ENCODE data around the gene ZNF48. TPM values are rescaled to one million over a fixed set of nuclear protein-coding genes. Genes with fewer than 3 reads are reported as not detected.

The ZNF48 gene
- total RNA-seq, 2 donors from 2014 or later = 6.5 to 6.8 TPM

- H3K4me1 ChIP-seq = no peaks in the 10 kb centered on the region
- H3K27ac ChIP-seq = peak overlapping the region; percentile 70
- intact Hi-C loops (cut with DNase I) = no loop called here
- H3K36me3 ChIP-seq = no peaks in the 10 kb centered on the region
- no peaks in the 10 kb centered on the region for H3K9me3 ChIP-seq
- H3K9ac ChIP-seq (ENCODE audit: low read depth in 2 of 2, low read length in 2 of 2) = peak overlapping the region; percentile 61 to 89
- no peaks in the 10 kb centered on the region for H3K27me3 ChIP-seq
- no peak for DNase-seq
- TF ChIP-seq CTCF (IDR thresholded peaks at IDR 0.05) = no peak
- peak overlapping the region; percentile 62 for H3K4me3 ChIP-seq
Observed at GRCh38 chr16:30406795-30407101, 11.5 kb downstream of the ZNF48 start.

- intact Hi-C loops (cut with DNase I) = no loop called here
- Histone ChIP-seq H3K9ac (ENCODE audit: low read depth in 2 of 2, low read length in 2 of 2) (peak within 1 kb of the TSS; percentile 75 to 89), H3K27me3 (no peaks in the 10 kb centered on the region), H3K4me1 (no peaks in the 10 kb centered on the region), H3K4me3 (peak within 1 kb of the TSS; percentile 62), H3K36me3 (no peaks in the 10 kb centered on the region), H3K27ac (peak within 1 kb of the TSS; percentile 70), H3K9me3 (no peaks in the 10 kb centered on the region)
- DNase-seq = peak; percentile 97
- no peak for TF ChIP-seq CTCF (IDR thresholded peaks at IDR 0.05)
Observed at GRCh38 chr16:30407102-30407803, 12.0 kb downstream of the ZNF48 start, which contains the start of gene ZNF771. TSS of gene ZNF771 (plus strand) at chr16:30407606. CDS start at chr16:30408054, 448 bp downstream.

- no peaks in the 10 kb centered on the region for H3K27me3 ChIP-seq
- peak overlapping the region; percentile 70 for H3K27ac ChIP-seq
- peak overlapping the region; percentile 62 for H3K4me3 ChIP-seq
- H3K36me3 ChIP-seq = no peaks in the 10 kb centered on the region
- peak overlapping the region; percentile 75 to 89 for H3K9ac ChIP-seq (ENCODE audit: low read depth in 2 of 2, low read length in 2 of 2)
- no peak for DNase-seq
- H3K4me1 ChIP-seq = no peaks in the 10 kb centered on the region
- intact Hi-C loops (cut with DNase I) = no loop called here
- TF ChIP-seq CTCF (IDR thresholded peaks at IDR 0.05) = no peak
- no peaks in the 10 kb centered on the region for H3K9me3 ChIP-seq
Observed at GRCh38 chr16:30407804-30408534, 12.7 kb downstream of the ZNF48 start.

- Histone ChIP-seq H3K9ac (ENCODE audit: low read depth in 2 of 2, low read length in 2 of 2) (peak overlapping the region in 1 of 2 donors; percentile 63), H3K27me3 (no peaks in the 10 kb centered on the region), H3K36me3 (no peaks in the 10 kb centered on the region), H3K9me3 (no peaks in the 10 kb centered on the region), H3K27ac (peak overlapping the region; percentile 25), H3K4me3 (no peak overlapping the region), H3K4me1 (no peaks in the 10 kb centered on the region)
- TF ChIP-seq CTCF (IDR thresholded peaks at IDR 0.05) = peak; percentile 93
- intact Hi-C loops (cut with DNase I) = loop anchor here (10.0 kb wide), 1 partner anchor 315 kb away; the partner anchor contains the start of genes TBX6 and YPEL3
- DNase-seq = peak; percentile 98
Observed at GRCh38 chr16:30409125-30410060, 14.2 kb downstream of the ZNF48 start.
